HCT116 (cell line): ENCODE data around the gene P2RY4. TPM values are rescaled to one million over a fixed set of nuclear protein-coding genes. Genes with fewer than 3 reads are reported as not detected.

ENCODE experiments used
- ATAC-seq: fragments of 200-7000 bp; cut with Tn5 transposase; 2 replicates; pipeline ENCODE4 v1.9.1; 2020; ENCODE audit warnings: mild to moderate bottlenecking, moderate library complexity
- Bru-seq: library from RNA; stranded (reverse); fragments of 400-500 nt; gene quantifications from one replicate; lab custom pipeline; 2021; lab: Mats Ljungman, UMichigan
- BruChase-seq, 2 experiments: library from RNA; stranded (reverse); fragments of 400-500 nt; gene quantifications; one replicate each; lab custom pipeline; 2021; lab: Mats Ljungman, UMichigan
- BruUV-seq: library from RNA; stranded (reverse); fragments of 400-500 nt; replicated peaks from 2 replicates; lab custom pipeline; 2021; lab: Mats Ljungman, UMichigan
- CTCF ChIA-PET: fragments of 300-600 bp; sonication (Branson Sonifier 250); formaldehyde crosslinking; loops from one replicate; lab custom pipeline; 2021; ENCODE audit warnings: antibody characterized with exemption; lab: Charles Lee
- POLR2A ChIA-PET: fragments of 300-600, 350-600 bp; sonication (Branson Sonifier 250); formaldehyde crosslinking; loops from one replicate; lab custom pipeline; 2021; ENCODE audit warnings: antibody characterized with exemption; lab: Charles Lee
- RAD21 ChIA-PET, 2 experiments: fragments of 300-600 bp; sonication (Branson Sonifier 250); formaldehyde crosslinking; loops; one replicate each; lab custom pipeline; 2023; ENCODE audit warnings: low total read pairs in 2 of 2; ENCODE audit not compliant: uncharacterized antibody in 2 of 2, unreplicated experiment in 2 of 2, low non-redundant PET in 1 of 2; lab: Charles Lee
- DNase-seq: peaks from one replicate; pipeline ENCODE4 v3.0.0-alpha.2; 2010; ENCODE audit warnings: low read depth, low spot score
- H2AFZ ChIP-seq: fragments of 200-600 bp; shearing (Covaris generic), sonication (generic); 2 replicates; pipeline ENCODE4 v1.6.1; 2017; ENCODE audit warnings: low read depth, mixed run types, mixed read lengths, antibody characterized with exemption, low read length; ENCODE audit not compliant: poor library complexity, severe bottlenecking
- H3K27ac ChIP-seq: 2 replicates; pipeline ENCODE4 v1.5.1; 2012; ENCODE audit warnings: low read depth, low read length
- H3K27me3 ChIP-seq: fragments of 200-600 bp; sonication (generic); 2 replicates; pipeline ENCODE4 v1.6.1; 2016; ENCODE audit warnings: mixed run types, low read length, mixed read lengths; ENCODE audit not compliant: insufficient read depth
- H3K36me3 ChIP-seq, 2 experiments: fragments of 200-500 bp in 1 of 2; fragments of 200-600 bp in 1 of 2; sonication (Bioruptor generic) in 1 of 2; sonication (generic) in 1 of 2; 2 replicates each; pipeline versions ENCODE4 v1.5.1 to v1.6.1; 2014 to 2016; ENCODE audit warnings: low read length in 2 of 2, inconsistent platforms in 1 of 2, mixed read lengths in 1 of 2, mixed run types in 1 of 2; ENCODE audit not compliant: insufficient read depth in 2 of 2, control insufficient read depth in 1 of 2
- H3K4me1 ChIP-seq, 2 experiments: fragments of 200-600 bp in 1 of 2; sonication (generic) in 1 of 2; 2 replicates each; pipeline versions ENCODE4 v1.5.1 to v1.6.1; 2012 to 2017; ENCODE audit warnings: low read length in 2 of 2, inconsistent platforms in 1 of 2, mild to moderate bottlenecking in 1 of 2, mixed read lengths in 1 of 2, mixed run types in 1 of 2, moderate library complexity in 1 of 2; ENCODE audit not compliant: insufficient read depth in 2 of 2, control insufficient read depth in 1 of 2
- H3K4me2 ChIP-seq: fragments of 200-600 bp; sonication (generic); 2 replicates; pipeline ENCODE4 v1.6.1; 2017; ENCODE audit warnings: mixed run types, low read length, mixed read lengths
- H3K4me3 ChIP-seq, 2 experiments: fragments of 200-600 bp in 1 of 2; sonication (generic) in 1 of 2; replicated peaks in 1 of 2; 2 replicates each; pipeline ENCODE4 v1.5.1; 2011 to 2016; ENCODE audit warnings: low read length in 2 of 2, control low read depth in 1 of 2, low read depth in 1 of 2, mild to moderate bottlenecking in 1 of 2, mixed read lengths in 1 of 2, mixed run types in 1 of 2
- H3K79me2 ChIP-seq: fragments of 200-600 bp; sonication (generic); 2 replicates; pipeline ENCODE4 v1.6.1; 2017; ENCODE audit warnings: mild to moderate bottlenecking, mixed run types, low read length, moderate library complexity, mixed read lengths; ENCODE audit not compliant: insufficient read depth
- H3K9ac ChIP-seq: fragments of 200-600 bp; sonication (generic); 2 replicates; pipeline ENCODE4 v1.6.1; 2016; ENCODE audit warnings: low read length, mixed read lengths
- H3K9me2 ChIP-seq: fragments of 200-600 bp; sonication (generic), shearing (Covaris generic); 2 replicates; pipeline ENCODE4 v1.6.1; 2017; ENCODE audit warnings: mixed run types, mild to moderate bottlenecking, moderate library complexity; ENCODE audit not compliant: insufficient read depth
- H3K9me3 ChIP-seq, 2 experiments: fragments of 200-500 bp in 1 of 2; fragments of 200-600 bp in 1 of 2; sonication (Bioruptor generic) in 1 of 2; sonication (generic) in 1 of 2; 2 replicates each; pipeline ENCODE4 v1.6.1; 2014 to 2017; ENCODE audit warnings: low read length in 2 of 2, mixed read lengths in 2 of 2, inconsistent platforms in 1 of 2, low read depth in 1 of 2, mild to moderate bottlenecking in 1 of 2, mixed run types in 1 of 2, moderate library complexity in 1 of 2; ENCODE audit not compliant: control insufficient read depth in 1 of 2, insufficient read depth in 1 of 2
- H4K20me1 ChIP-seq: fragments of 200-600 bp; sonication (generic), shearing (Covaris generic); 2 replicates; pipeline ENCODE4 v1.6.1; 2017; ENCODE audit warnings: mixed run types, mild to moderate bottlenecking, moderate library complexity; ENCODE audit not compliant: insufficient read depth
- ATF3 ChIP-seq: IDR thresholded peaks from 2 replicates; pipeline ENCODE4 v1.6.1; 2012
- CBX3 ChIP-seq: IDR thresholded peaks from 2 replicates; pipeline ENCODE4 v1.6.1; 2012; ENCODE audit warnings: low read depth
- EZH2 ChIP-seq: fragments of 200-600 bp; sonication (generic); IDR thresholded peaks from 2 replicates; pipeline ENCODE4 v1.6.1; 2017; ENCODE audit warnings: antibody characterized with exemption, mixed run types
- EZH2phosphoT487 ChIP-seq: fragments of 200-600 bp; IDR thresholded peaks from 2 replicates; pipeline ENCODE4 v1.6.1; 2018; ENCODE audit warnings: antibody characterized with exemption, borderline replicate concordance
- FOSL1 ChIP-seq: IDR thresholded peaks from 2 replicates; pipeline ENCODE4 v1.6.1; 2012; ENCODE audit warnings: low read depth
- JUND ChIP-seq: IDR thresholded peaks from 2 replicates; pipeline ENCODE4 v1.6.1; 2012
- MAX ChIP-seq: IDR thresholded peaks from 2 replicates; pipeline ENCODE4 v1.6.1; 2012
- POLR2A ChIP-seq: IDR thresholded peaks from 2 replicates; pipeline ENCODE4 v1.7.0; 2011; ENCODE audit warnings: borderline replicate concordance; ENCODE audit not compliant: insufficient read depth, insufficient read length; ENCODE audit errors: extremely low read depth
- POLR2AphosphoS5 ChIP-seq: IDR thresholded peaks from 2 replicates; pipeline ENCODE4 v1.6.1; 2011; ENCODE audit warnings: mild to moderate bottlenecking, low read depth, low read length, moderate library complexity
- SIN3A ChIP-seq: IDR thresholded peaks from 2 replicates; pipeline ENCODE4 v1.6.1; 2012; ENCODE audit warnings: low read depth
- SRF ChIP-seq: IDR thresholded peaks from 2 replicates; pipeline ENCODE4 v1.6.1; 2012; ENCODE audit warnings: low read depth
- TCF7L2 ChIP-seq: IDR thresholded peaks from 2 replicates; pipeline ENCODE4 v1.7.0; 2011; ENCODE audit warnings: borderline replicate concordance, inconsistent platforms; ENCODE audit not compliant: insufficient read depth, insufficient read length; ENCODE audit errors: extremely low read depth
- YY1 ChIP-seq: IDR thresholded peaks from 2 replicates; pipeline ENCODE4 v1.6.1; 2011; ENCODE audit warnings: low read length, low read depth, moderate library complexity, mild to moderate bottlenecking; ENCODE audit not compliant: insufficient replicate concordance; ENCODE audit errors: extremely low read depth
- ZFX ChIP-seq: fragments of 450-650 bp; IDR thresholded peaks from 2 replicates; pipeline ENCODE4 v1.6.1; 2017
- intact Hi-C: fragments of 100-400 bp; cut with micrococcal nuclease; formaldehyde crosslinking; loops from 2 replicates; pipeline ENCODE4 v1.10.0; 2022
- long read RNA-seq: library from polyadenylated mRNA; unstranded; transcript quantifications from one replicate; pipeline ENCODE4 v2.0.0, GENCODE V29; 2021; ENCODE audit not compliant: unreplicated experiment
- polyA plus RNA-seq: library from polyadenylated mRNA; unstranded; fragments of >200 nt; gene quantifications from 2 replicates; pipeline ENCODE4 v1.2.1, GENCODE V29; 2012; ENCODE audit warnings: missing spikeins
- total RNA-seq: library from RNA; stranded (reverse); gene quantifications from one replicate; pipeline ENCODE4 v1.2.1, GENCODE V29; 2021; ENCODE audit not compliant: unreplicated experiment
- TF ChIP-seq, protein P1 (sequence below), 3 experiments: fragments of 200-600 bp in 1 of 3; sonication (generic) in 1 of 3; IDR thresholded peaks in 2 of 3; conservative IDR thresholded peaks in 1 of 3; 2 replicates each; pipeline ENCODE4 v1.5.1; 2012 to 2017; ENCODE audit warnings: low read depth in 2 of 3, low read length in 2 of 3, antibody characterized with exemption in 1 of 3, borderline replicate concordance in 1 of 3, control low read depth in 1 of 3, mild to moderate bottlenecking in 1 of 3, mixed read lengths in 1 of 3, mixed run types in 1 of 3, moderate library complexity in 1 of 3; ENCODE audit not compliant: insufficient read depth in 1 of 3
- TF ChIP-seq, protein P2 (sequence below): IDR thresholded peaks from 2 replicates; pipeline ENCODE4 v1.6.1; 2012; ENCODE audit warnings: low read depth

P2RY4 gene
- not detected for total RNA-seq
- polyA plus RNA-seq: 0.04 and 0.21 TPM in 2 replicates
- percentile 31 among the genes with signal in this experiment for Bru-seq, nascent RNA
- BruChase-seq, experiment 1, labeled RNA remaining after a 6-hour chase: percentile 46 among the genes with signal in this experiment
- percentile 55 among the genes with signal in this experiment for BruChase-seq, experiment 2, labeled RNA remaining after a 2-hour chase
- long read RNA-seq: 0 reads

DNA sequence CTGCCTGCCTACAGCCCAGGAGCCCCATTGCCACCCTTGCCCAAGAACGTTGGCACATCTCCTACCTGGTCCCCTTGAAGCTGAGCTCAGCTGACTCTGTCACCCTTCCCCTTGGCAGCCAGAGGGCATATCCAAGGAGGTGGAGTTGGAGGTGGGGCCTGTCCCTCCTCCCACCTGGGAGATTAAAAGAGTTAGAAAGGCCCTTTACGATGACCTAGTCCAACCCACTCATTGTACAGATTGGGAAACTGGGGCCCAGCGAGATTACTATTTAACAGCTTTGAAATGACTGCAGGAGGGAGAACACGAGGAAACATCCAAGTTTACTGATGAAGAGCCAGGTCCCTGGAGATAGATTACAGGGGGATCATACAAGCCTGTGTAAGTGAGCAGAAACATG lies at the start of gene P2RY4:
P2RY4 (minus strand) TSS at position 101 of the 400 bp plus-strand sequence. CDS start 580 bp downstream, outside the sequence.
- TF ChIP-seq POLR2AphosphoS5 (no peak), CBX3 (no peak), MAX (no peak), ZFX (no peak), JUND (no peak), FOSL1 (no peak), SIN3A (no peak), EZH2 (no peak), EZH2phosphoT487 (no peak), ATF3 (no peak), POLR2A (no peak), TCF7L2 (no peak), YY1 (no peak), SRF (no peak)
- TF ChIP-seq, protein P1, sequence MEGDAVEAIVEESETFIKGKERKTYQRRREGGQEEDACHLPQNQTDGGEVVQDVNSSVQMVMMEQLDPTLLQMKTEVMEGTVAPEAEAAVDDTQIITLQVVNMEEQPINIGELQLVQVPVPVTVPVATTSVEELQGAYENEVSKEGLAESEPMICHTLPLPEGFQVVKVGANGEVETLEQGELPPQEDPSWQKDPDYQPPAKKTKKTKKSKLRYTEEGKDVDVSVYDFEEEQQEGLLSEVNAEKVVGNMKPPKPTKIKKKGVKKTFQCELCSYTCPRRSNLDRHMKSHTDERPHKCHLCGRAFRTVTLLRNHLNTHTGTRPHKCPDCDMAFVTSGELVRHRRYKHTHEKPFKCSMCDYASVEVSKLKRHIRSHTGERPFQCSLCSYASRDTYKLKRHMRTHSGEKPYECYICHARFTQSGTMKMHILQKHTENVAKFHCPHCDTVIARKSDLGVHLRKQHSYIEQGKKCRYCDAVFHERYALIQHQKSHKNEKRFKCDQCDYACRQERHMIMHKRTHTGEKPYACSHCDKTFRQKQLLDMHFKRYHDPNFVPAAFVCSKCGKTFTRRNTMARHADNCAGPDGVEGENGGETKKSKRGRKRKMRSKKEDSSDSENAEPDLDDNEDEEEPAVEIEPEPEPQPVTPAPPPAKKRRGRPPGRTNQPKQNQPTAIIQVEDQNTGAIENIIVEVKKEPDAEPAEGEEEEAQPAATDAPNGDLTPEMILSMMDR (IDR thresholded peaks at IDR 0.05 in 2 of 3, conservative IDR thresholded peaks at IDR 0.05 in 1 of 3; ENCODE audit: borderline replicate concordance in 1 of 3, insufficient read depth in 1 of 3, low read depth in 2 of 3, low read length in 2 of 3): no peak
- TF ChIP-seq, protein P2, sequence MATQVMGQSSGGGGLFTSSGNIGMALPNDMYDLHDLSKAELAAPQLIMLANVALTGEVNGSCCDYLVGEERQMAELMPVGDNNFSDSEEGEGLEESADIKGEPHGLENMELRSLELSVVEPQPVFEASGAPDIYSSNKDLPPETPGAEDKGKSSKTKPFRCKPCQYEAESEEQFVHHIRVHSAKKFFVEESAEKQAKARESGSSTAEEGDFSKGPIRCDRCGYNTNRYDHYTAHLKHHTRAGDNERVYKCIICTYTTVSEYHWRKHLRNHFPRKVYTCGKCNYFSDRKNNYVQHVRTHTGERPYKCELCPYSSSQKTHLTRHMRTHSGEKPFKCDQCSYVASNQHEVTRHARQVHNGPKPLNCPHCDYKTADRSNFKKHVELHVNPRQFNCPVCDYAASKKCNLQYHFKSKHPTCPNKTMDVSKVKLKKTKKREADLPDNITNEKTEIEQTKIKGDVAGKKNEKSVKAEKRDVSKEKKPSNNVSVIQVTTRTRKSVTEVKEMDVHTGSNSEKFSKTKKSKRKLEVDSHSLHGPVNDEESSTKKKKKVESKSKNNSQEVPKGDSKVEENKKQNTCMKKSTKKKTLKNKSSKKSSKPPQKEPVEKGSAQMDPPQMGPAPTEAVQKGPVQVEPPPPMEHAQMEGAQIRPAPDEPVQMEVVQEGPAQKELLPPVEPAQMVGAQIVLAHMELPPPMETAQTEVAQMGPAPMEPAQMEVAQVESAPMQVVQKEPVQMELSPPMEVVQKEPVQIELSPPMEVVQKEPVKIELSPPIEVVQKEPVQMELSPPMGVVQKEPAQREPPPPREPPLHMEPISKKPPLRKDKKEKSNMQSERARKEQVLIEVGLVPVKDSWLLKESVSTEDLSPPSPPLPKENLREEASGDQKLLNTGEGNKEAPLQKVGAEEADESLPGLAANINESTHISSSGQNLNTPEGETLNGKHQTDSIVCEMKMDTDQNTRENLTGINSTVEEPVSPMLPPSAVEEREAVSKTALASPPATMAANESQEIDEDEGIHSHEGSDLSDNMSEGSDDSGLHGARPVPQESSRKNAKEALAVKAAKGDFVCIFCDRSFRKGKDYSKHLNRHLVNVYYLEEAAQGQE: no peak
- Histone ChIP-seq H3K27me3 (no peaks in the 10 kb centered on the region), H3K4me3 (no peak within 1 kb of the TSS), H3K9me2 (no peaks in the 10 kb centered on the region), H3K9ac (no peak within 1 kb of the TSS), H3K4me1 (peaks cover 3 to 19% of the 10 kb centered on the region in 2 experiments; a peak in 3 of 4 replicates), H3K79me2 (no peaks in the 10 kb centered on the region), H2AFZ (no peak within 1 kb of the TSS), H3K4me2 (no peak within 1 kb of the TSS), H3K36me3 (no peaks in the 10 kb centered on the region), H4K20me1 (no peaks in the 10 kb centered on the region), H3K9me3 (no peaks in the 10 kb centered on the region), H3K27ac (no peak within 1 kb of the TSS)
- intact Hi-C loops: loop anchor here (5.0 kb wide), 1 partner anchor 63 kb away; no protein-coding TSS in a partner anchor
- no peak for ATAC-seq
- no TSS peak for BruUV-seq
- ChIA-PET CTCF (interaction anchor here (4.2 kb wide), 1 partner anchor 127 kb away, joined by 20 read pairs; the partner anchor contains the start of gene IGBP1), POLR2A (no interaction called here), RAD21 (no interaction called here)
- no peak for DNase-seq
